ENCODE results near the gene SDHAF4. TPM values are rescaled to one million over a fixed set of nuclear protein-coding genes. Genes with fewer than 3 reads are reported as not detected.

SDHAF4 gene
- total RNA-seq, 1 donor from 2014 or later = 98.2 TPM

- H3K9ac ChIP-seq = no peak overlapping the region
- Mint-ChIP-seq H3K9me3 (peaks cover 12% of the 10 kb centered on the region), H3K4me1 (peaks cover 10% of the 10 kb centered on the region), H3K4me3 (no peak overlapping the region), H3K27ac (no peak overlapping the region), H3K27me3 (ENCODE audit: insufficient read depth, low read depth) (peaks cover under 1% of the 10 kb centered on the region), H3K36me3 (peaks cover 29% of the 10 kb centered on the region)
- H3F3A ChIP-seq (ENCODE audit: low read depth) = peaks cover 13% of the 10 kb centered on the region
- no peak for DNase-seq (ENCODE audit: low spot score)
- no peaks in the 10 kb centered on the region for H3K9me3 ChIP-seq (ENCODE audit: low read depth)
- peaks cover 13% of the 10 kb centered on the region for H3K4me1 ChIP-seq
- no peaks in the 10 kb centered on the region for H3K27me3 ChIP-seq
- H4K20me1 ChIP-seq (ENCODE audit: low read depth) = no peaks in the 10 kb centered on the region
- H3K4me3 ChIP-seq = no peak overlapping the region
- peaks cover 3% of the 10 kb centered on the region for H3K36me3 ChIP-seq
- H3K27ac ChIP-seq = no peak overlapping the region
- H3K79me2 ChIP-seq (ENCODE audit: low read depth) = no peaks in the 10 kb centered on the region
- no peak overlapping the region for H2AFZ ChIP-seq (replicated peaks)
- no peak overlapping the region for H3K4me2 ChIP-seq
- TF ChIP-seq CTCF (IDR thresholded peaks at IDR 0.05) = no peak
- TF ChIP-seq EZH2 (IDR thresholded peaks at IDR 0.05) = no peak
- TF ChIP-seq EZH2phosphoT487 (IDR thresholded peaks at IDR 0.05) = no peak
Measured at GRCh38 chr6:70590400-70590799, 23.7 kb downstream of the SDHAF4 start.

GRCh38 chr6:70592391-70593117 is 25.8 kb downstream of the SDHAF4 start:
- Histone ChIP-seq H3K27ac (peak overlapping the region; percentile 81), H3K9ac (no peak overlapping the region), H3K4me2 (peak overlapping the region; percentile 55), H3K36me3 (peaks cover 3% of the 10 kb centered on the region), H3K9me3 (ENCODE audit: low read depth) (no peaks in the 10 kb centered on the region), H2AFZ (replicated peaks) (no peak overlapping the region), H3K27me3 (no peaks in the 10 kb centered on the region), H3F3A (ENCODE audit: low read depth) (peaks cover 13% of the 10 kb centered on the region), H3K79me2 (ENCODE audit: low read depth) (no peaks in the 10 kb centered on the region), H3K4me1 (peaks cover 13% of the 10 kb centered on the region), H4K20me1 (ENCODE audit: low read depth) (no peaks in the 10 kb centered on the region), H3K4me3 (no peak overlapping the region)
- peak; percentile 55 for DNase-seq (ENCODE audit: low spot score)
- Mint-ChIP-seq H3K27me3 (ENCODE audit: insufficient read depth, low read depth) (peaks cover 2% of the 10 kb centered on the region), H3K36me3 (peaks cover 30% of the 10 kb centered on the region), H3K27ac (peak overlapping the region; percentile 30), H3K4me1 (peaks cover 10% of the 10 kb centered on the region), H3K4me3 (no peak overlapping the region), H3K9me3 (peaks cover 12% of the 10 kb centered on the region)
- TF ChIP-seq EZH2phosphoT487 (IDR thresholded peaks at IDR 0.05) = no peak
- no peak for TF ChIP-seq CTCF (IDR thresholded peaks at IDR 0.05)
- TF ChIP-seq EZH2 (IDR thresholded peaks at IDR 0.05) = no peak

GRCh38 chr6:70593118-70593486 is 26.4 kb downstream of the SDHAF4 start:
- H3K4me2 ChIP-seq = peak overlapping the region; percentile 42
- peaks cover 13% of the 10 kb centered on the region for H3K4me1 ChIP-seq
- H3K27me3 ChIP-seq = no peaks in the 10 kb centered on the region
- no peaks in the 10 kb centered on the region for H3K9me3 ChIP-seq (ENCODE audit: low read depth)
- H3K36me3 ChIP-seq = peaks cover 3% of the 10 kb centered on the region
- TF ChIP-seq CTCF (IDR thresholded peaks at IDR 0.05) (no peak), EZH2phosphoT487 (IDR thresholded peaks at IDR 0.05) (no peak), EZH2 (IDR thresholded peaks at IDR 0.05) (no peak)
- Mint-ChIP-seq H3K4me1 (peaks cover 10% of the 10 kb centered on the region), H3K27ac (no peak overlapping the region), H3K27me3 (ENCODE audit: insufficient read depth, low read depth) (peaks cover 2% of the 10 kb centered on the region), H3K36me3 (peaks cover 30% of the 10 kb centered on the region), H3K9me3 (peaks cover 12% of the 10 kb centered on the region), H3K4me3 (no peak overlapping the region)
- no peak overlapping the region for H3K4me3 ChIP-seq
- H3F3A ChIP-seq (ENCODE audit: low read depth) = peaks cover 13% of the 10 kb centered on the region
- no peak for DNase-seq (ENCODE audit: low spot score)
- no peaks in the 10 kb centered on the region for H4K20me1 ChIP-seq (ENCODE audit: low read depth)
- H3K9ac ChIP-seq = no peak overlapping the region
- H3K79me2 ChIP-seq (ENCODE audit: low read depth) = no peaks in the 10 kb centered on the region
- peak overlapping the region; percentile 20 for H3K27ac ChIP-seq
- no peak overlapping the region for H2AFZ ChIP-seq (replicated peaks)

Data from neural progenitor cell (in vitro differentiated cells).